Measurements from ENCODE around the gene TMEM69. TPM values are rescaled to one million over a fixed set of nuclear protein-coding genes. Genes with fewer than 3 reads are reported as not detected.

The TMEM69 gene
- total and polyA plus RNA-seq, 2 of the 13 experiments (the other 11 are each of a cell fraction or from before 2014, with no cell fraction given), result 25.4 to 135 TPM

DNA sequence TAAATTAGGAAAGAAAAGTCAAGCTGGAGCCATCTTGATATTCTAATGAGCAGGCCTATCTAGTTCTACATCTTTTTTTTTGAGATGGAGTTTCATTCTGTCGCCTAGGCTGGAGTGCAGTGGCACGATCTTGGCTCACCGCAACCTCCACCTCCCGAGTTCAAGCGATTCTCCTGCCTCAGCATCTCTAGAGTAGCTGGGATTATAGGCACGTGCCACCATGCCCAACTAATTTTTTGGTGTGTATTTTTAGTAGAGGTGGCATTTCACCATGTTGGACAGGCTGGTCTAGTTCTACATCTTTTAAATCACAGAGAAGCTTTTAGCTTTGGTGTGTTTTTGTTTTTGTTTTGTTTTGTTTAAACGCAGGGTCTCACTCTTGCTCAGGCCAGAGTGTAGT is 6.8 kb downstream of the TMEM69 start (continued):
- no peak for TF ChIP-seq ZFP36 (IDR thresholded peaks at IDR 0.05; ENCODE audit: borderline replicate concordance, low read depth, low read length, partially characterized antibody)
- TF ChIP-seq MED1 (CRISPR knock-in tag; IDR thresholded peaks at IDR 0.05), result no peak

DNA sequence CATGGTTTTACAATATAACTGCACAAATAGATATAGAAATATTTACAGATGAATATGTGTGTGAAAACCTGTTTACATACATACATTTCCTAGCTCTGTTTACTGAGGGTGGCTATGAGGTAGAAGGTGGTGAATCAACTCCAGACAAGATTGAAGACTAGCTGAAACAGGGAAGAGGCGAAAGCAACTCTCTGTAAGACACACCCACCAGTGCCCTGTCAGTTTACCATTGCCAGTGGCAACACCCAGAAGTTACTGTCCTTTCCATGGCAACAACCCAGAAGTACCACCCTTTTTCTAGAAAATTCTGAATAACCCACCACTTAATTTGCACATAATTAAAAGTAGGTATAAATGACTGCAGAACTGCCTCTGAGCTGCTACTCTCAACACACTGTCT is 16.7 kb downstream of the TMEM69 start:
- DNase-seq (ENCODE audit: low spot score), result no peak
- H3K9ac ChIP-seq (ENCODE audit: insufficient read depth, low read depth, low read length), result no peak overlapping the region
- H3K4me3 ChIP-seq (replicated peaks in 1 of 3; ENCODE audit: insufficient read depth in 1 of 3, low read depth in 2 of 3, low read length in 3 of 3), result no peak overlapping the region
- H3K4me2 ChIP-seq (ENCODE audit: low read depth, low read length), result no peak overlapping the region
- no peaks in the 10 kb centered on the region for H3K9me3 ChIP-seq (ENCODE audit: low read length)
- 100% methylated on average over 1 of the region's 1 CpG for WGBS (ENCODE audit: low lambda C conversion rate)
- H2AFZ ChIP-seq (ENCODE audit: low read length), result no peak overlapping the region
- no peak overlapping the region for H3K27ac ChIP-seq (ENCODE audit: extremely low read length, insufficient read depth, low read length)
- H4K20me1 ChIP-seq (ENCODE audit: insufficient read depth, low read length), result no peaks in the 10 kb centered on the region
- ATAC-seq, result no peak
- H3K79me2 ChIP-seq (ENCODE audit: insufficient read depth, low read length), result no peaks in the 10 kb centered on the region
- intact Hi-C loops (cut with micrococcal nuclease; ENCODE audit: unreplicated experiment) (no loop called here), in situ Hi-C loops (cut with HindIII; ENCODE audit: extremely low pct_ligation_motif_present, low pct_unique_long_range_greater_than_20kb) (no loop called here)
- no TSS peak for BruUV-seq (replicated peaks)
- ChIA-PET POLR2A (interaction anchor here (1.6 kb wide), 1 partner anchor 15 kb away, joined by 4 read pairs; no protein-coding TSS in a partner anchor), CTCF (ENCODE audit: low intra/inter-chr PET ratio, low total read pairs) (no interaction called here)
- peaks cover 11% of the 10 kb centered on the region for H3K4me1 ChIP-seq (ENCODE audit: insufficient read depth, low read length)
- no peak for FAIRE-seq
- no peaks in the 10 kb centered on the region for H3K36me3 ChIP-seq (replicated peaks in 1 of 2; ENCODE audit: control insufficient read depth in 1 of 2, insufficient read depth in 2 of 2, low read length in 2 of 2)
- TF ChIP-seq ZNF652 (CRISPR knock-in tag; IDR thresholded peaks at IDR 0.05; ENCODE audit: borderline replicate concordance, low read depth), result no peak
- TF ChIP-seq, protein P1, sequence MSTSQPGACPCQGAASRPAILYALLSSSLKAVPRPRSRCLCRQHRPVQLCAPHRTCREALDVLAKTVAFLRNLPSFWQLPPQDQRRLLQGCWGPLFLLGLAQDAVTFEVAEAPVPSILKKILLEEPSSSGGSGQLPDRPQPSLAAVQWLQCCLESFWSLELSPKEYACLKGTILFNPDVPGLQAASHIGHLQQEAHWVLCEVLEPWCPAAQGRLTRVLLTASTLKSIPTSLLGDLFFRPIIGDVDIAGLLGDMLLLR (CRISPR knock-in tag; IDR thresholded peaks at IDR 0.05), result no peak
- TF ChIP-seq ZNF263 (CRISPR knock-in tag; IDR thresholded peaks at IDR 0.05), result no peak
- TF ChIP-seq ZFYVE20 (CRISPR knock-in tag; IDR thresholded peaks at IDR 0.05; ENCODE audit: borderline replicate concordance, low read depth), result no peak
- H3K27me3 ChIP-seq (ENCODE audit: control insufficient read depth in 1 of 2, insufficient read depth in 2 of 2, low read length in 2 of 2), result no peaks in the 10 kb centered on the region

DNA sequence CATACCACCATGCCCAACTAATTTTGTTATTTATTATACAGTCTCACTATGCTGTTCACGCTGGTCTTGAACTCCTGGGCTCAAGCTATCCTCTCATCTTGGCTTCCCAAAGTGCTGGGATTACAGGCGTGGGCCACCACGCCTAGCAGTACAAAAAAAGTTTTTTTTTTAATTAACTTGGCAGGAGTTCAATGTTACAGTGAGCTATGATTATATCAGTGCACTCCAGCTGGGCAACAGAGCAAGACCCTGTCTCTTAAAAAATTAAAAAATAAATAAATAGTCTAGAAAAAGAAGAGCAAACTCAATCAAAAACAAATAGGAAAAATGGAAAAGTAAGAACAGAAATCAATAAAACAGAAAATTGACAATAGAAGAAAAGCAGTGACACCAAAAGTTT is 25.7 kb downstream of the TMEM69 start:
- no peak overlapping the region for H3K9ac ChIP-seq (ENCODE audit: insufficient read depth, low read depth, low read length)
- ATAC-seq, result no peak
- TF ChIP-seq ZNF460 (CRISPR knock-in tag; IDR thresholded peaks at IDR 0.05; ENCODE audit: borderline replicate concordance), result no peak
- TF ChIP-seq, protein P2, sequence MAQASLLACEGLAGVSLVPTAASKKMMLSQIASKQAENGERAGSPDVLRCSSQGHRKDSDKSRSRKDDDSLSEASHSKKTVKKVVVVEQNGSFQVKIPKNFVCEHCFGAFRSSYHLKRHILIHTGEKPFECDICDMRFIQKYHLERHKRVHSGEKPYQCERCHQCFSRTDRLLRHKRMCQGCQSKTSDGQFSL (CRISPR knock-in tag; IDR thresholded peaks at IDR 0.05), result no peak
- TF ChIP-seq, protein P3, sequence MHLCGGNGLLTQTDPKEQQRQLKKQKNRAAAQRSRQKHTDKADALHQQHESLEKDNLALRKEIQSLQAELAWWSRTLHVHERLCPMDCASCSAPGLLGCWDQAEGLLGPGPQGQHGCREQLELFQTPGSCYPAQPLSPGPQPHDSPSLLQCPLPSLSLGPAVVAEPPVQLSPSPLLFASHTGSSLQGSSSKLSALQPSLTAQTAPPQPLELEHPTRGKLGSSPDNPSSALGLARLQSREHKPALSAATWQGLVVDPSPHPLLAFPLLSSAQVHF (CRISPR knock-in tag; IDR thresholded peaks at IDR 0.05), result no peak
- TF ChIP-seq KDM5B (CRISPR knock-in tag; IDR thresholded peaks at IDR 0.05; ENCODE audit: borderline replicate concordance), result no peak
- no peak for TF ChIP-seq NR2F1 (CRISPR knock-in tag; IDR thresholded peaks at IDR 0.05)
- TF ChIP-seq HNRNPL (IDR thresholded peaks at IDR 0.05; ENCODE audit: low read depth, low read length), result no peak
- no peak for TF ChIP-seq NRL (CRISPR knock-in tag; IDR thresholded peaks at IDR 0.05; ENCODE audit: borderline replicate concordance)

More for the DNA sequence above, 25.7 kb downstream of the TMEM69 start:
- DNase-seq (ENCODE audit: low spot score), result no peak
- ChIA-PET POLR2A (no interaction called here), CTCF (ENCODE audit: low intra/inter-chr PET ratio, low total read pairs) (no interaction called here)
- Histone ChIP-seq H4K20me1 (ENCODE audit: insufficient read depth, low read length) (no peaks in the 10 kb centered on the region), H3K4me1 (ENCODE audit: insufficient read depth, low read length) (no peaks in the 10 kb centered on the region), H3K79me2 (ENCODE audit: insufficient read depth, low read length) (no peaks in the 10 kb centered on the region), H3K27ac (ENCODE audit: extremely low read length, insufficient read depth, low read length) (no peak overlapping the region), H2AFZ (ENCODE audit: low read length) (no peak overlapping the region), H3K4me2 (ENCODE audit: low read depth, low read length) (no peak overlapping the region), H3K27me3 (ENCODE audit: control insufficient read depth in 1 of 2, insufficient read depth in 2 of 2, low read length in 2 of 2) (no peaks in the 10 kb centered on the region; a peak in 1 of 5 replicates), H3K4me3 (replicated peaks in 1 of 3; ENCODE audit: insufficient read depth in 1 of 3, low read depth in 2 of 3, low read length in 3 of 3) (no peak overlapping the region), H3K36me3 (replicated peaks in 1 of 2; ENCODE audit: control insufficient read depth in 1 of 2, insufficient read depth in 2 of 2, low read length in 2 of 2) (peaks cover 1 to 4% of the 10 kb centered on the region in 2 experiments; a peak in 2 of 5 replicates), H3K9me3 (ENCODE audit: low read length) (no peaks in the 10 kb centered on the region)
- in situ Hi-C loops (cut with HindIII; ENCODE audit: extremely low pct_ligation_motif_present, low pct_unique_long_range_greater_than_20kb) (no loop called here), intact Hi-C loops (cut with micrococcal nuclease; ENCODE audit: unreplicated experiment) (no loop called here)
- WGBS (ENCODE audit: low lambda C conversion rate), result 98% methylated on average over 3 of the region's 3 CpGs
- FAIRE-seq, result no peak
- no TSS peak for BruUV-seq (replicated peaks)

All from HepG2 (cell line).